Activated naive CD4-positive, alpha-beta T cell treated with anti-CD3 and anti-CD28 coated beads, Interleukin-2, amount 50 U/mL, for 72 hours (primary cell): ENCODE results near the gene ZDHHC1. TPM values are rescaled to one million over a fixed set of nuclear protein-coding genes. Genes with fewer than 3 reads are reported as not detected.
"Not testable (repeated sequence)": the region's sequence is repeated elsewhere in the genome, so short reads cannot be mapped to it uniquely, and the experiment has no call there.

ENCODE experiments used
- ATAC-seq, 2 donors: fragments of 150-1000 bp; cut with Tn5 transposase; 2 replicates each; pipeline ENCODE4 v1.10.0; 2021; ENCODE audit warnings: mild to moderate bottlenecking in 2 of 2, moderate library complexity in 2 of 2
- DNase-seq, 2 donors: peaks; one replicate each; pipeline ENCODE4 v3.0.0; 2021 to 2022; ENCODE audit warnings: low spot score in 2 of 2
- H3K27ac Mint-ChIP-seq, 2 donors: one replicate each; pipeline ENCODE4 v1.8.0; 2022; ENCODE audit warnings: mild to moderate bottlenecking in 2 of 2, mixed read lengths in 2 of 2
- H3K36me3 Mint-ChIP-seq, 2 donors: one replicate each; pipeline ENCODE4 v1.8.0; 2022; ENCODE audit warnings: mixed read lengths in 2 of 2
- H3K9me3 Mint-ChIP-seq, 2 donors: one replicate each; pipeline ENCODE4 v1.8.0; 2022; ENCODE audit warnings: mixed read lengths in 2 of 2
- total RNA-seq, 2 donors: library from RNA; stranded (reverse); gene quantifications; one replicate each; pipeline ENCODE4 v1.2.3, GENCODE V29; 2022

The ZDHHC1 gene
- total RNA-seq, 2 donors from 2014 or later, result 0.23 to 2.4 TPM

GRCh38 chr16:67426022-67426421, 9.7 kb upstream of the ZDHHC1 start:
- H3K27ac Mint-ChIP-seq, result no peak overlapping the region
- ATAC-seq (no peak), DNase-seq (no peak)
- no peaks in the 10 kb centered on the region for H3K9me3 Mint-ChIP-seq
- H3K36me3 Mint-ChIP-seq, result no peaks in the 10 kb centered on the region

- Mint-ChIP-seq H3K27ac (no peak overlapping the region), H3K36me3 (no peaks in the 10 kb centered on the region), H3K9me3 (no peaks in the 10 kb centered on the region)
- ATAC-seq (no peak), DNase-seq (no peak)
Measured at GRCh38 chr16:67425580-67425979, 9.3 kb upstream of the ZDHHC1 start.

GRCh38 chr16:67425061-67425460, 8.8 kb upstream of the ZDHHC1 start:
- H3K27ac Mint-ChIP-seq, result no peak overlapping the region
- no peaks in the 10 kb centered on the region for H3K36me3 Mint-ChIP-seq
- DNase-seq, result no peak
- no peak for ATAC-seq
- H3K9me3 Mint-ChIP-seq, result no peaks in the 10 kb centered on the region

GRCh38 chr16:67424261-67424615, 8.0 kb upstream of the ZDHHC1 start:
- Mint-ChIP-seq H3K27ac (no peak overlapping the region), H3K9me3 (no peaks in the 10 kb centered on the region), H3K36me3 (no peaks in the 10 kb centered on the region)
- DNase-seq (no peak), ATAC-seq (no peak)

- DNase-seq, result no peak
- H3K36me3 Mint-ChIP-seq, result no peaks in the 10 kb centered on the region
- no peak overlapping the region for H3K27ac Mint-ChIP-seq
- no peaks in the 10 kb centered on the region for H3K9me3 Mint-ChIP-seq
- no peak for ATAC-seq
Measured at GRCh38 chr16:67423611-67424260, 7.5 kb upstream of the ZDHHC1 start.

- DNase-seq, result no peak
- no peaks in the 10 kb centered on the region for H3K9me3 Mint-ChIP-seq
- no peak for ATAC-seq
- H3K36me3 Mint-ChIP-seq, result no peaks in the 10 kb centered on the region
- no peak overlapping the region for H3K27ac Mint-ChIP-seq
Measured at GRCh38 chr16:67423015-67423414, 6.7 kb upstream of the ZDHHC1 start.

- no peaks in the 10 kb centered on the region for H3K9me3 Mint-ChIP-seq
- DNase-seq (no peak), ATAC-seq (no peak)
- no peak overlapping the region for H3K27ac Mint-ChIP-seq
- peaks cover 0 to 5% of the 10 kb centered on the region in 2 donors for H3K36me3 Mint-ChIP-seq
Measured at GRCh38 chr16:67421030-67421429, 4.8 kb upstream of the ZDHHC1 start.

- ATAC-seq, result no peak
- no peaks in the 10 kb centered on the region for H3K9me3 Mint-ChIP-seq
- no peak overlapping the region for H3K27ac Mint-ChIP-seq
- DNase-seq, result no peak
- peaks cover 0 to 5% of the 10 kb centered on the region in 2 donors for H3K36me3 Mint-ChIP-seq
Measured at GRCh38 chr16:67419931-67420330, 3.7 kb upstream of the ZDHHC1 start.

GRCh38 chr16:67419502-67419901, 3.2 kb upstream of the ZDHHC1 start:
- H3K36me3 Mint-ChIP-seq, result peaks cover 0 to 5% of the 10 kb centered on the region in 2 donors
- no peak overlapping the region for H3K27ac Mint-ChIP-seq
- DNase-seq (no peak), ATAC-seq (no peak)
- no peaks in the 10 kb centered on the region for H3K9me3 Mint-ChIP-seq

- no peak for ATAC-seq
- no peak overlapping the region for H3K27ac Mint-ChIP-seq
- peaks cover 0 to 5% of the 10 kb centered on the region in 2 donors for H3K36me3 Mint-ChIP-seq
- DNase-seq, result no peak
- no peaks in the 10 kb centered on the region for H3K9me3 Mint-ChIP-seq
Measured at GRCh38 chr16:67417333-67418061, 1.2 kb upstream of the ZDHHC1 start.

GRCh38 chr16:67415421-67415820, 856 bp downstream of the ZDHHC1 start:
- not testable (repeated sequence) for ATAC-seq
- peak overlapping the region in 1 of 2 donors; percentile 58 for H3K27ac Mint-ChIP-seq

GRCh38 chr16:67413978-67414911, 2.0 kb downstream of the ZDHHC1 start:
- Mint-ChIP-seq H3K9me3 (no peaks in the 10 kb centered on the region), H3K36me3 (peaks cover 0 to 5% of the 10 kb centered on the region in 2 donors), H3K27ac (no peak overlapping the region)
- no peak for DNase-seq
- ATAC-seq, result no peak

More at GRCh38 chr16:67415421-67415820, 856 bp downstream of the ZDHHC1 start:
- DNase-seq, H3K9me3 Mint-ChIP-seq, H3K36me3 Mint-ChIP-seq: not testable (repeated sequence)

- DNase-seq (no peak), ATAC-seq (no peak)
- Mint-ChIP-seq H3K9me3 (no peaks in the 10 kb centered on the region), H3K27ac (no peak overlapping the region), H3K36me3 (peaks cover 0 to 5% of the 10 kb centered on the region in 2 donors)
Measured at GRCh38 chr16:67412294-67412693, 4.0 kb downstream of the ZDHHC1 start.

- Mint-ChIP-seq H3K9me3 (no peaks in the 10 kb centered on the region), H3K27ac (peak overlapping the region in 1 of 2 donors; percentile 26), H3K36me3 (no peaks in the 10 kb centered on the region)
- ATAC-seq (no peak), DNase-seq (no peak)
Measured at GRCh38 chr16:67411339-67411738, 4.9 kb downstream of the ZDHHC1 start.

GRCh38 chr16:67409631-67410030, 6.6 kb downstream of the ZDHHC1 start:
- Mint-ChIP-seq H3K36me3 (no peaks in the 10 kb centered on the region), H3K9me3 (no peaks in the 10 kb centered on the region)
- DNase-seq, result no peak

GRCh38 chr16:67407788-67408452, 8.4 kb downstream of the ZDHHC1 start:
- peak overlapping the region in 1 of 2 donors; percentile 10 for H3K27ac Mint-ChIP-seq
- no peaks in the 10 kb centered on the region for H3K36me3 Mint-ChIP-seq
- ATAC-seq (no peak), DNase-seq (no peak)
- H3K9me3 Mint-ChIP-seq, result no peaks in the 10 kb centered on the region

More at GRCh38 chr16:67409631-67410030, 6.6 kb downstream of the ZDHHC1 start:
- no peak for ATAC-seq
- H3K27ac Mint-ChIP-seq, result peak overlapping the region in 1 of 2 donors; percentile 18
